HG02798 (cell line): ENCODE results near the gene CCL26.
"Not testable (repeated sequence)": the region's sequence is repeated elsewhere in the genome, so short reads cannot be mapped to it uniquely, and the experiment has no call there.

ENCODE experiments used
- ATAC-seq: cut with Tn5 transposase; IDR thresholded peaks from one replicate; pipeline ENCODE4 v1.9.1; 2021; ENCODE audit warnings: mild to moderate bottlenecking; ENCODE audit not compliant: unreplicated experiment, poor library complexity

Gene CCL26

DNA sequence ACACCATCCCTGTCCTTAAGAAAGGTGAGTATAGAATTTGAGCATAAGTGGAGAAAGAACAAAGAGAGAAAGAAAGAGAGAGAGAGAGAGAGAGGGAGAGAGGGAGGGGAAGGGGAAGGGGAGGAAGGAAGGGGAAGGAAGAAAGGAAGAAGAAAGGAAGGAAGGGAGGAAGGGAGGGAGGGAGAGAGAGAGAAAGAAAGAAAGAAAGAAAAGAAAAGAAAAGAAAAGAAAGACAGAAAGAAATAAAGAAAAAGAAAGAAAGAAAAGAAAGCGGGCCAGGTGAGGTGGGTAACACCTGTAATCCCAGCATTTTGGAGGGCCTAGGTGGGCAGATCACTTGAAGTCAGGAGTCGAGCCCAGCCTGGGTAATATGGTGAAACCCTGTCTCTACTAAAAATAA is 21.7 kb upstream of the CCL26 start:
- ATAC-seq: no peak

- not testable (repeated sequence) for ATAC-seq
Measured at GRCh38 chr7:75792567-75792966, 20.6 kb upstream of the CCL26 start.

DNA sequence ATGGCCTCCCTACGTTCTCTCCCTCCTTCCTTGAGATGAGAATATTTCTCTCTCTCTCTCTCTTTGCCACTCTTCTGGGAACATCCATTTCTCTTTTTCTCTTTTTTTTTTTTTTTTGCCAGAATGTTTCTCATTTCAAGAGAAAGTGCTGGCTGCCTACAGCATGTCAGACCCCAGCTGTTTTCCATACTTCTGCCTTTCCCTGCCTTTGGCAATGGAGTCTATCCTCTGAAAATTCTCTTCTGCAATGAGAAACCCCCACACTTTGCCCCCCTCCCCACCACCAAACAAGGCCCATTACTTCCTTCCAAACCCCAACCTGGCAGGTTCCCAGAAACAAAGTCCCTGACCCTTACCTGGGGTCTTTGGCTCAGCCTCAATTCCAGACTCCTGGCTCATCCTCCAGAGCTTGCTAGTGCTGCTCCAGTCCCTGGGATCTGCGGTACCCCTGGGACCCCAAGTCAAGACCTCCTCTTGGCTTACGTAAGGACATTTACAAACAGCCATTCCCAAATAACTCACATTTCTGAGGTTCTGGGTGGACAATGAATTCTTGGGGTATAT is 17.4 kb upstream of the CCL26 start:
- no peak for ATAC-seq

GRCh38 chr7:75788154-75788847 is 16.3 kb upstream of the CCL26 start:
- not testable (repeated sequence) for ATAC-seq

GRCh38 chr7:75783058-75783457 is 11.0 kb upstream of the CCL26 start:
- ATAC-seq: not testable (repeated sequence)

- not testable (repeated sequence) for ATAC-seq
Measured at GRCh38 chr7:75780647-75781273, 8.7 kb upstream of the CCL26 start.

GRCh38 chr7:75779516-75779915 is 7.5 kb upstream of the CCL26 start:
- ATAC-seq: not testable (repeated sequence)

DNA sequence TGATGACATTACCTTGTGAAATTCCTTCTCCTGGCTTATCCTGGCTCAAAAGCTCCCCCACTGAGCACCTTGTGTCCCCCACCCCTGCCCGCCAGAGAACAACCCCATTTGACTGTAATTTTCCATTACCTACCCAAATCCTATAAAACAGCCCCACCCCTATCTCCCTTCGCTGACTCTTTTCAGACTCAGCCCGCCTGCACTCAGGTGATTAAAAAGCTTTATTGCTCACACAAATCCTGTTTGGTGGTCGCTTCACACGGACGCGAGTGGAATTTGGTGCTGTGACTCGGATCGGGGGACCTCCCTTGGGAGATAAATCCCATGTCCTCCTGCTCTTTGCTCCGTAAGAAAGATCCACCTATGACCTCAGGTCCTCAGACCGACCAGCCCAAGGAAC is 7.0 kb upstream of the CCL26 start:
- ATAC-seq: not testable (repeated sequence)

- no peak for ATAC-seq
Measured at GRCh38 chr7:75776295-75776971, 4.4 kb upstream of the CCL26 start.

DNA sequence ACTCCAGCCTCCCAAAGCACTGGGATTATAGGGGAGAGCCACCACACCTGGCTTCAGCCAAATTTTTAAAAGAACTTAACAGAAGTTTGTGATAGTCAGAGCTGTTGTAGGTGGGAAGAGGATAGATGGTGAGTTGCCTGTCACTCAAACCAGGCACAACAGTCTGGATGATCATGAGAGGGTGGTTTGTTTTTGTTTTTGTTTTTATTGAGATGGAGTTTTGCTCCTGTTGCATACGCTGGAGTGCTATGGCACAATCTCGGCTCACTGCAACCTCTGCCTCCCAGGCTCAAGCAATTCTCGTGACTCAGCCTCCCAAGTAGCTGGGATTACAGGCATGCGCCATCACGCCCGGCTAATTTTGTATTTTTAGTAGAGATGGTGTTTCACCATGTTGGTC is 1.9 kb upstream of the CCL26 start:
- ATAC-seq: not testable (repeated sequence)

DNA sequence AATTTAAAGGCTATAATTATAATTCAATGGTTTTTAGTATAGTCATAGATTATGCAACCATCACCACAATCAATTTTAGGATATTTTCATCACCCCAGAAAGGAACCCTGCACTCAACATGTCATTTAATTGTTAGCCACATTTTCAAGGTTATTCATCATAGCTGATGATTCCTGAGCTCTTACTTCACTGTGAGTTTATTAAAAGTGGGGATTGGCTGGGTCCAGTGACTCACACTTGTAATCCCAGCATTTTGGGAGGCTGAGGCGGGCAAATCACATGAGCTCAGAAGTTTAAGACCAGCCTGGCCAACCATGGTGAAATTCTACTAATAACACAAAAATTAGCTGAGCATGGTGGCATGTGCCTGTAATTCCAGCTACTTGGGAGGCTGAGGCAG is 787 bp downstream of the CCL26 start:
- no peak for ATAC-seq

GRCh38 chr7:75762350-75762917 is 9.6 kb downstream of the CCL26 start:
- ATAC-seq: no peak

GRCh38 chr7:75761801-75762200 is 10.2 kb downstream of the CCL26 start:
- not testable (repeated sequence) for ATAC-seq

DNA sequence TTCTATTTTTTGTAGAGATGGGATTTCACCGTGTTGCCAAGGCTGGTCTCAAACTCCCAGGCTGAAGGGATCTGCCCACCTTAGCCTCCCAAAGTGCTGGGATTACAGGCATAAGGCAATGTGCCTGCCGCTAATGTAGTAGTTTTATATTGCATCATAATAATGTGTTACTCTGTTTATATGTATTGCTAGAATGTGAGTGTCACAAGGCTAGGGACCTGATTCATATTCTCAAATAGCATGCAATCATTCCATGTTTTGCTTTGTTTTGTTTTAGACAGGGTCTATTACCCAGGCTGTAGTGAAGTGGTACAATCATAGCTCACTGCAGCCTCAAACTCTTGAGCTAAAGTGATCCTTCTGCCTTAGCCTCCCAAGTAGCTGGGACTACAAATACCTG is 13.5 kb downstream of the CCL26 start:
- no peak for ATAC-seq

GRCh38 chr7:75757860-75758259 is 14.2 kb downstream of the CCL26 start:
- no peak for ATAC-seq

DNA sequence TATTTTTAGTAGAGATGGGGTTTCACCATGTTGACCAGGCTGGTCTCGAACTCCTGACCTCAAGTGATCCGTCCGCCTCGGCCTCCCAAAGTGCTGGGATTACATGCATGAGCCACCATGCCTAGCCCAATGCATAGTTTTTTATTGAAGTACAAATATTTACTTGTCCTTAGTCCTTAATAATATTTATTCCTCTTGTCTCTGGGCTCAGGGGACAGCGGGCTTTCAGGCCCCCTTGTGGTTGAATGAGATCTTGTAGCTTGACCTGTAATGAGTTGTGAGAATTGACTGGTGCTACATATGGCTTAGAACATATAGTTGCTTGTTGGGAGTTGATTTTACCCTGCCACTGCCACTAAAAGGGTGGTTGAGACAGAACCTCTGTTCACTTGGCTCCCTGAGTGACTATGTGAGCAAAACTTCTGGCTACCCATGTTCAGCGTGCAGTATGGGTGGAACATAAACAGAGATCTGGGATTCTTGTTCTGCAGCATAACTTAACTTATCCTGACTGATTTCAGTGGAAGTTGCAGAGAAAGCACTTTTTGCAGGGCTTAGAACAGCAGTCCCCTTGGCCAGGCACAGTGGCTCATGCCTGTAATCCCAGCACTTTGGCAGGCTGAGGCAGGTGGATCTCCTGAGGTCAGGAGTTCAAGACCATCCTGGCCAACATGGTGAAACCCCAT is 14.9 kb downstream of the CCL26 start:
- no peak for ATAC-seq

GRCh38 chr7:75756206-75756990 is 15.6 kb downstream of the CCL26 start:
- no peak for ATAC-seq

DNA sequence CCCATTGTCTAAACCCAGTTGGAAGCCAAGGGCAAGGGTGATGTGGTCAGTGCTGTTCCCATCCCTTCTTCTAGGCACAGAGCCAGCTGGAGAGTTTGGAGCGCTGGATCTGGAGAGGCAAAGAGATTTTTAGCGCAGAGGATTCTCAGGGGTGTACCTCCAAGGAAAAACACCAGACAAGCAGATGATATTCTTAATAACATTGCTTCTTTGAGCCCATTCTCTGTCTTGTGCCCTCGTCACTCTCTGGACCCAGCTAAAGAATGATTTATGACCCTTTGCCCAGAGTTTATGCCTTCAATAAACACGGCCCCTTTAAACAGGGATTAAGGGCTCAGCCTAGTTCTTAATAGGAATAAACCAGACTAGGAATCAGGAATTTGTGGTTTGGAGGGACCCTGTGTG is 28.6 kb downstream of the CCL26 start:
- ATAC-seq: no peak

GRCh38 chr7:75740846-75741497 is 31.0 kb downstream of the CCL26 start:
- no peak for ATAC-seq
